Esophagus muscularis mucosa (tissue), 4 donors: ENCODE data around the gene MAP2. TPM values are rescaled to one million over a fixed set of nuclear protein-coding genes. Genes with fewer than 3 reads are reported as not detected.

Experiments used
- DNase-seq: peaks from one replicate; pipeline ENCODE4 v3.0.0-alpha.2; 2017; ENCODE audit errors: extremely low spot score
- H3K27ac ChIP-seq, 4 donors: fragments of 200-600 bp; sonication (generic); replicated peaks in 1 of 4; 1 replicate in 3 of 4; 2 replicates in 1 of 4; pipeline ENCODE4 v1.5.1; 2016 to 2019; ENCODE audit warnings: mild to moderate bottlenecking in 1 of 4
- H3K27me3 ChIP-seq, 4 donors: fragments of 200-600 bp; sonication (generic); one replicate each; pipeline versions ENCODE4 v1.5.1 to v1.6.0; 2016 to 2019
- H3K36me3 ChIP-seq, 4 donors: fragments of 200-600 bp; sonication (generic); one replicate each; pipeline ENCODE4 v1.5.1; 2016 to 2019
- H3K4me1 ChIP-seq, 4 donors: fragments of 200-600 bp; sonication (generic); one replicate each; pipeline ENCODE4 v1.5.1; 2016 to 2019
- H3K4me3 ChIP-seq, 4 donors: fragments of 200-600 bp; sonication (generic); 1 replicate in 2 of 4; 2 replicates in 2 of 4; pipeline ENCODE4 v1.5.1; 2016 to 2019; ENCODE audit warnings: mild to moderate bottlenecking in 4 of 4, moderate library complexity in 1 of 4
- H3K9me3 ChIP-seq, 4 donors: fragments of 200-600 bp; sonication (generic); 1 replicate in 3 of 4; 2 replicates in 1 of 4; pipeline ENCODE4 v1.5.1; 2016 to 2019
- CTCF ChIP-seq, 3 experiments: fragments of 200-600 bp in 2 of 3; fragments of 450-650 bp in 1 of 3; sonication (generic) in 2 of 3; IDR thresholded peaks; one replicate each; pipeline ENCODE4 v1.5.1; 2017 to 2019; ENCODE audit warnings: antibody characterized with exemption in 3 of 3, mild to moderate bottlenecking in 2 of 3, moderate library complexity in 1 of 3
- EP300 ChIP-seq: sonication (generic); formaldehyde crosslinking; IDR thresholded peaks from one replicate; pipeline ENCODE4 v1.6.1; 2017; ENCODE audit warnings: antibody characterized with exemption
- POLR2A ChIP-seq: fragments of 450-650 bp; IDR thresholded peaks from one replicate; pipeline ENCODE4 v1.6.1; 2017; ENCODE audit warnings: antibody characterized with exemption, moderate library complexity, mild to moderate bottlenecking, low read depth
- POLR2AphosphoS5 ChIP-seq, 2 donors: sonication (generic); formaldehyde crosslinking; IDR thresholded peaks; one replicate each; pipeline ENCODE4 v1.6.1; 2017; ENCODE audit warnings: antibody characterized with exemption in 2 of 2
- WGBS: methylation state at CpG from one replicate; pipeline ENCODE4 v1.1.5; 2018; 5-methylcytosine and 5-hydroxymethylcytosine counted together
- intact Hi-C: fragments of 100-400 bp; cut with DNase I; formaldehyde crosslinking; loops from one replicate; pipeline ENCODE4 v1.15.1; 2023
- total RNA-seq, 4 donors: library from RNA; depleted of rRNA; stranded (reverse); fragments of >200 nt; gene quantifications; one replicate each; pipeline versions ENCODE4 v1.1.0 to v1.2.1, GENCODE V29; 2016

The MAP2 gene
- total RNA-seq, 4 donors from 2014 or later = 11.1 to 62.6 (median 47.0) TPM

- Histone ChIP-seq H3K36me3 (no peaks in the 10 kb centered on the region), H3K27me3 (no peaks in the 10 kb centered on the region), H3K27ac (no peak overlapping the region), H3K4me3 (no peak overlapping the region), H3K4me1 (no peaks in the 10 kb centered on the region), H3K9me3 (no peaks in the 10 kb centered on the region)
- TF ChIP-seq POLR2A = no peak
- no peak for TF ChIP-seq CTCF (IDR thresholded peaks at IDR 0.05)
- no peak for TF ChIP-seq POLR2AphosphoS5 (IDR thresholded peaks at IDR 0.05)
- no peak for TF ChIP-seq EP300
- intact Hi-C loops = no loop called here
- DNase-seq = no peak
- WGBS = 92% methylated on average over 7 of the region's 7 CpGs
These were observed 238.2 kb downstream of the MAP2 start for GRCh38 chr2:209662021-209662420.

GRCh38 chr2:209663139-209663538, 239.3 kb downstream of the MAP2 start:
- Histone ChIP-seq H3K4me1 (no peaks in the 10 kb centered on the region), H3K9me3 (no peaks in the 10 kb centered on the region), H3K36me3 (no peaks in the 10 kb centered on the region), H3K4me3 (no peak overlapping the region), H3K27ac (no peak overlapping the region), H3K27me3 (no peaks in the 10 kb centered on the region)
- TF ChIP-seq POLR2AphosphoS5 (IDR thresholded peaks at IDR 0.05) = no peak
- intact Hi-C loops = no loop called here
- DNase-seq = no peak
- 32% methylated on average over 5 of the region's 5 CpGs for whole genome bisulfite sequencing

GRCh38 chr2:209663656-209664055, 239.8 kb downstream of the MAP2 start:
- Histone ChIP-seq H3K27me3 (no peaks in the 10 kb centered on the region), H3K4me3 (no peak overlapping the region), H3K4me1 (no peaks in the 10 kb centered on the region), H3K27ac (no peak overlapping the region), H3K9me3 (no peaks in the 10 kb centered on the region), H3K36me3 (no peaks in the 10 kb centered on the region)
- intact Hi-C loops = no loop called here
- 84% methylated on average over 4 of the region's 4 CpGs for WGBS
- DNase-seq = no peak
- TF ChIP-seq CTCF (IDR thresholded peaks at IDR 0.05) (no peak), EP300 (no peak), POLR2AphosphoS5 (IDR thresholded peaks at IDR 0.05) (no peak), POLR2A (no peak)

GRCh38 chr2:209666296-209666695, 242.4 kb downstream of the MAP2 start:
- no peak overlapping the region for H3K27ac ChIP-seq
- 45% methylated on average over 1 of the region's 1 CpG for WGBS
- no peak for DNase-seq
- TF ChIP-seq POLR2AphosphoS5 (IDR thresholded peaks at IDR 0.05) (no peak), POLR2A (no peak), CTCF (IDR thresholded peaks at IDR 0.05) (no peak), EP300 (no peak)
- no peak overlapping the region for H3K4me3 ChIP-seq
- H3K27me3 ChIP-seq = no peaks in the 10 kb centered on the region
- intact Hi-C loops = no loop called here
- H3K4me1 ChIP-seq = no peaks in the 10 kb centered on the region
- H3K9me3 ChIP-seq = no peaks in the 10 kb centered on the region
- H3K36me3 ChIP-seq = no peaks in the 10 kb centered on the region

- H3K27me3 ChIP-seq = no peaks in the 10 kb centered on the region
- H3K9me3 ChIP-seq = no peaks in the 10 kb centered on the region
- intact Hi-C loops = no loop called here
- H3K36me3 ChIP-seq = no peaks in the 10 kb centered on the region
- no peak overlapping the region for H3K4me3 ChIP-seq
- 84% methylated on average over 7 of the region's 7 CpGs for WGBS
- TF ChIP-seq CTCF (IDR thresholded peaks at IDR 0.05) = no peak
- no peak for TF ChIP-seq EP300
- TF ChIP-seq POLR2A = no peak
- DNase-seq = no peak
- H3K4me1 ChIP-seq = no peaks in the 10 kb centered on the region
- no peak overlapping the region for H3K27ac ChIP-seq
These were observed 247.3 kb downstream of the MAP2 start for GRCh38 chr2:209671020-209671680.
